Body of pancreas (tissue), 4 donors: ENCODE data around the gene CKAP2L. TPM values are rescaled to one million over a fixed set of nuclear protein-coding genes. Genes with fewer than 3 reads are reported as not detected.
A peak's percentile ranks its signal among the peaks of the same experiment; 100 is the strongest.

Source experiments
- ATAC-seq: fragments of 150-250 bp; one replicate; pipeline ENCODE4 v1.9.1; 2016
- DNase-seq, 4 donors: peaks; one replicate each; pipeline ENCODE4 v3.0.0-alpha.2; 2019
- H3K27ac ChIP-seq, 4 donors: fragments of 200-600 bp; sonication (generic); 1 replicate in 3 of 4; 2 replicates in 1 of 4; pipeline versions ENCODE4 v1.5.1 to v1.6.1; 2016 to 2019; ENCODE audit warnings: mild to moderate bottlenecking in 1 of 4, mixed read lengths in 1 of 4, moderate library complexity in 1 of 4
- H3K27me3 ChIP-seq, 2 donors: fragments of 200-600 bp; sonication (generic); one replicate each; pipeline ENCODE4 v1.6.0; 2016; ENCODE audit warnings: mild to moderate bottlenecking in 1 of 2
- H3K36me3 ChIP-seq, 2 donors: fragments of 200-600 bp; sonication (generic); replicated peaks in 1 of 2; 2 replicates each; pipeline ENCODE4 v1.5.1; 2016; ENCODE audit warnings: low read depth in 2 of 2; ENCODE audit not compliant: insufficient read depth in 1 of 2
- H3K4me1 ChIP-seq: fragments of 200-600 bp; sonication (generic); one replicate; pipeline ENCODE4 v1.6.0; 2016
- H3K4me3 ChIP-seq, 2 donors: fragments of 200-600 bp; sonication (generic); 1 replicate in 1 of 2; 2 replicates in 1 of 2; pipeline ENCODE4 v1.5.1; 2016 to 2019
- H3K9me3 ChIP-seq, 3 donors: fragments of 200-600 bp; sonication (generic); 1 replicate in 2 of 3; 2 replicates in 1 of 3; pipeline ENCODE4 v1.5.1; 2016
- POLR2A ChIP-seq, 3 donors: fragments of 450-650 bp; IDR thresholded peaks; one replicate each; pipeline ENCODE4 v1.6.1; 2016; ENCODE audit warnings: antibody characterized with exemption in 3 of 3, mild to moderate bottlenecking in 2 of 3
- WGBS, 2 donors: methylation state at CpG; one replicate each; pipeline ENCODE4 v1.1.5; 2017; 5-methylcytosine and 5-hydroxymethylcytosine counted together
- intact Hi-C: fragments of 100-400 bp; cut with DNase I; formaldehyde crosslinking; loops from one replicate; pipeline ENCODE4 v1.15.1; 2023
- total RNA-seq, 2 donors: library from RNA; depleted of rRNA; stranded (reverse); fragments of >200 nt; gene quantifications; one replicate each; pipeline ENCODE4 v1.1.0, GENCODE V29; 2016
- TF ChIP-seq, protein P1 (sequence below), 7 experiments: fragments of 450-650 bp in 4 of 7; fragments of 200-600 bp in 3 of 7; sonication (generic) in 3 of 7; IDR thresholded peaks; one replicate each; pipeline ENCODE4 v1.5.1; 2016 to 2019; ENCODE audit warnings: antibody characterized with exemption in 7 of 7

Gene CKAP2L
- total RNA-seq, 2 donors from 2014 or later = under 0.01 TPM; not detected in 1

DNA sequence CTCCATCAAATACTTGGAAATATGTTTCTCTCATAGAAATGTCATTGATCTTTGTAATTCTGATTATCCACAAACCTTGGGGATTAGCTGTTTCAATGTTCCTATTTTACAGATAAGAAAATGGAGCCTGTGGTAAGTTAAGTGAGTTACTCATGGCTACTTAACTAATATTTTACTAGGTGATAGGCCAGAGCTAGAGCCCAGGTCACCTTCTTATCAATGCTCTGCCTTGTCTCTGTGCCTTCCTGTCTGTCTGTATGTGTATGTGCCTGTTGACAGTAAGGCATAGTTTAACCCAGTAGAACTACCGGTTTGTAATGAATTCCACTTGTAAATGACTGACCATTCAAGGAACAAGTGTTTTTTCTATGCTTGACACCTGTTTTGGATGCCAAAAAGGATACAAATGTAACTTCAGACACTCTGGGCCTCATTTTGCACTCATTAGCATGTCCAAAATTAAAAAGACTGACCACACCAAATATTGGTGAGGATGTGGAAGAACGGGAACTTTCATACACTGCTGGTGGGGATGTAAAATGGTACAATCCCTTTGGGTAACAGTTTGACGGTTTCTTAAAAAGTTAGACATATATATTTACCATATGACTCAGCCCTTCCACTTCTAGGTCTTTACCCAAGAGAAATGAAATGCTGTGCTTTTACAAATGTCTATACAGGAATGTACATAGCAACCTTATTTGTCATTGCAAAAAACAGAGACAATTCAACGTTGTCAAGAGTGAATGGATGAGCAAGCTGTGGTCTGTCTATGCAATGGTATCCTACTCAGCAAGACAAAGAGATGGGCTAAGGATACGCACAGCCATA is 39.5 kb upstream of the CKAP2L start:
- DNase-seq (no peak), ATAC-seq (peak; percentile 27)
- Histone ChIP-seq H3K4me3 (no peak overlapping the region), H3K27me3 (no peaks in the 10 kb centered on the region), H3K36me3 (no peaks in the 10 kb centered on the region), H3K9me3 (no peaks in the 10 kb centered on the region), H3K4me1 (no peaks in the 10 kb centered on the region), H3K27ac (peak overlapping the region in 1 of 4 donors; percentile 25)
- TF ChIP-seq, protein P1, sequence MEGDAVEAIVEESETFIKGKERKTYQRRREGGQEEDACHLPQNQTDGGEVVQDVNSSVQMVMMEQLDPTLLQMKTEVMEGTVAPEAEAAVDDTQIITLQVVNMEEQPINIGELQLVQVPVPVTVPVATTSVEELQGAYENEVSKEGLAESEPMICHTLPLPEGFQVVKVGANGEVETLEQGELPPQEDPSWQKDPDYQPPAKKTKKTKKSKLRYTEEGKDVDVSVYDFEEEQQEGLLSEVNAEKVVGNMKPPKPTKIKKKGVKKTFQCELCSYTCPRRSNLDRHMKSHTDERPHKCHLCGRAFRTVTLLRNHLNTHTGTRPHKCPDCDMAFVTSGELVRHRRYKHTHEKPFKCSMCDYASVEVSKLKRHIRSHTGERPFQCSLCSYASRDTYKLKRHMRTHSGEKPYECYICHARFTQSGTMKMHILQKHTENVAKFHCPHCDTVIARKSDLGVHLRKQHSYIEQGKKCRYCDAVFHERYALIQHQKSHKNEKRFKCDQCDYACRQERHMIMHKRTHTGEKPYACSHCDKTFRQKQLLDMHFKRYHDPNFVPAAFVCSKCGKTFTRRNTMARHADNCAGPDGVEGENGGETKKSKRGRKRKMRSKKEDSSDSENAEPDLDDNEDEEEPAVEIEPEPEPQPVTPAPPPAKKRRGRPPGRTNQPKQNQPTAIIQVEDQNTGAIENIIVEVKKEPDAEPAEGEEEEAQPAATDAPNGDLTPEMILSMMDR (IDR thresholded peaks at IDR 0.05) = no peak
- no peak for TF ChIP-seq POLR2A (IDR thresholded peaks at IDR 0.05)
- 59 to 62% methylated on average over 5 of the region's 5 CpGs for WGBS, 2 donors
- intact Hi-C loops = no loop called here

DNA sequence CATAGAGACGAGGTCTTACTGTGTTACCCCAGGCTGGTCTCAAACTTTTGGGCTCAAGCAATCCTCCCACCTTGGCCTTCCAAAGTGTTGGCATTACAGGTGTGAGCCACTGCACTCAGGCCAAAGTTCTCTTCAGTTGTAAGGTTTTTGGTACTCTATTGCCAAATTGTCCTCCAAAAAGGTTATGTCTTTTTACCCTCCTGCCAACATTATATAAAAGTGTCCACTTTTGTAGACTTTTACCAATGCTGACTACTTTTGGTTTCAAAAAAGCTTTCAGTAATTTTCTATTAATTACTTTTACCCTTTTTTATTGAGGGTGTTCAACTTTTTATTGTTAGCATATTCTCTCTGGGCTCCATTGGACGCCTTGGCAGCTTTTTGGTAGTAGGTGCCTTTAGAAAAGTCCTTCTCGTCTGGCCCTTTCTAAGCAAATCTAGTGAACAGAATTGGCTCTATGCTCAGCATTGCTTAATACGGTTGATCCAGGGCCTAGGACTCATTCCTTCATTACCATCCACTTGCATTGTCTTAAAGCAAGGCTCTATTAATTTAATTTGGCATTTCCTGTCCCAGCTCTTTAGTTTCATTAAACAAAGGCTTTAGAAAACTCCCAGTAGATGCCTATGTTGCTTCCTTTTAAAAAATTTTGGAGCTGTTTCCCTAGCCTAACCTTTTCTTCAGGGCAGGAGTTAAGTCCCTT is 36.6 kb upstream of the CKAP2L start:
- no peak for TF ChIP-seq POLR2A (IDR thresholded peaks at IDR 0.05)
- TF ChIP-seq, protein P1 (IDR thresholded peaks at IDR 0.05) = no peak
- Histone ChIP-seq H3K27ac (no peak overlapping the region), H3K4me1 (no peaks in the 10 kb centered on the region), H3K27me3 (no peaks in the 10 kb centered on the region), H3K9me3 (no peaks in the 10 kb centered on the region), H3K36me3 (no peaks in the 10 kb centered on the region), H3K4me3 (no peak overlapping the region)
- ATAC-seq (no peak), DNase-seq (no peak)
- intact Hi-C loops = no loop called here
- WGBS, 2 donors = 80 to 83% methylated on average over 4 of the region's 4 CpGs

DNA sequence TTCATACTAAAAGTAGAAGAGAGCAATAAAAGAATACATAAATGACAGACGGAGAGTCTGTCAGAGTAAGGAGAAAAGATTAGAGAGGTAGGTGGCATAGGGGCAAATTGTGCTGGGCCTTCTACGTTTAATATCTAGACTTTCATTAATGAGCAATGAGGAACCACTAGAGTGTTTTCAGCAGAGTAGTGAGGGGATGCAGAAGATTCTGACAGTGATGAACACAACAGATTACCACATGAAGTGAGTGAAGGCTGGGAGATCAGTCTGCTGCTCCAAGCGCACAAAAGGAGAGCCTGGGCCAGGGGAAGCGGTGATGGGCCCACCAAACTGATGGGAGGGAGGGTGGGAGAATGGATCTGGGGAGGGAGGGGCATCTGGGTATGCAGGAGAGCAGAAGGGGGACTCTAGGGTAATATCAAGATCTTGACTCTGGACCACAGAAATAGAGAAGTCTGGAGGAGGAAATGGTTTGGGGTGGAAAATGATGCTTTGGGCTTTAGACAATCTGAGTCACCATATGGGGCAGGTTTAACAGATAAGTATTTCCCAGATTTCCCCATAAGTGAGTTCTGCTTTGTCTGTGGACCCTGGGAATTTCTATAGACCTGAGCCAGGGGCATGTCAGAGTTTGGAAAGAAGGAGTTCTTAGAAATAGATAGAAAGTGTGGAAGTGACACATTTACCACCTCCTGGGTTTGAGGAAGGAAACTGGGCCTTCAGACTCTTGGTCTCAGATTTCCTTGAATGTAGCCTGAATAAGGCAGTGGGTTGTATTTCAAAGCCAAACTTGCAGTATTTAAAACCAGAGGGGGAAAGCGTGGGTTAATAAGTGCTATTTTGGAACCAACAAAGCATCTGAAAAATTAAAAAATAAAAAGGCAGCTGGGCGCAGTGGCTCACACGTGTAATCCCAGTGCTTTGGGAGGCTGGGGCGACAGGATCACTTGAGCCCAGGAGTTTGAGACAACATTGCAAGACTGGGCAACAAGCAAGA is 34.9 kb upstream of the CKAP2L start:
- Histone ChIP-seq H3K4me3 (no peak overlapping the region), H3K9me3 (no peaks in the 10 kb centered on the region), H3K36me3 (no peaks in the 10 kb centered on the region), H3K27ac (no peak overlapping the region), H3K27me3 (no peaks in the 10 kb centered on the region), H3K4me1 (peaks cover 5% of the 10 kb centered on the region)
- no peak for DNase-seq
- no peak for TF ChIP-seq POLR2A (IDR thresholded peaks at IDR 0.05)
- TF ChIP-seq, protein P1 (IDR thresholded peaks at IDR 0.05) = no peak
- ATAC-seq = no peak
- intact Hi-C loops = no loop called here
- 68 to 84% methylated on average over 8 of the region's 8 CpGs for WGBS, 2 donors

DNA sequence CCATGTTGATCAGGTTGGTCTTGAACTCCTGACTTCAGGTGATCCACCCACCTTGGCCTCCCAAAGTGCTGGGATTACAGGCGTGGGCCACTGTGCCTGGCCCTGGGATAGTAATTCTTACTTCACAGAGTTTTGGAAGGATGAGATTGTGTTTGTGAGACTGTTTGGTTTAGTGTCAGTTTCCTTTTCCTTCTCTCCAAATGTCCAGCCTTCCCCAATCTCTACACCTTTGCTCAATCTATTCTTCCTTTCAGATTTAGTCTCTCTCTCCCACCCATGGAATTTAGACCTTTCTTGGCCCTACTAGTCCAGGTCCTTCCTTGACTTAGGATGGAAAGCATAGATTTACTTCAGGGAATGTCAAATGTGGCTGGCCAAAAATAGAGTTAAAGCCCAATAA is 32.1 kb upstream of the CKAP2L start:
- TF ChIP-seq, protein P1 (IDR thresholded peaks at IDR 0.05) = no peak
- TF ChIP-seq POLR2A (IDR thresholded peaks at IDR 0.05) = no peak
- ATAC-seq (no peak), DNase-seq (no peak)
- H3K9me3 ChIP-seq = no peaks in the 10 kb centered on the region
- no peak overlapping the region for H3K4me3 ChIP-seq
- H3K27me3 ChIP-seq = no peaks in the 10 kb centered on the region
- WGBS, 2 donors = 0 to 52% methylated on average over 1 of the region's 1 CpG
- intact Hi-C loops = no loop called here
- no peaks in the 10 kb centered on the region for H3K36me3 ChIP-seq
- H3K4me1 ChIP-seq = peaks cover 5% of the 10 kb centered on the region
- no peak overlapping the region for H3K27ac ChIP-seq
